Measurements from ENCODE around the gene CCDC12. TPM values are rescaled to one million over a fixed set of nuclear protein-coding genes. Genes with fewer than 3 reads are reported as not detected.

CCDC12 gene
- total and polyA plus RNA-seq, 9 of the 15 experiments (the other 6 are each of a cell fraction or from before 2014, with no cell fraction given): 8.9 to 201 (median 86.9) TPM

DNA sequence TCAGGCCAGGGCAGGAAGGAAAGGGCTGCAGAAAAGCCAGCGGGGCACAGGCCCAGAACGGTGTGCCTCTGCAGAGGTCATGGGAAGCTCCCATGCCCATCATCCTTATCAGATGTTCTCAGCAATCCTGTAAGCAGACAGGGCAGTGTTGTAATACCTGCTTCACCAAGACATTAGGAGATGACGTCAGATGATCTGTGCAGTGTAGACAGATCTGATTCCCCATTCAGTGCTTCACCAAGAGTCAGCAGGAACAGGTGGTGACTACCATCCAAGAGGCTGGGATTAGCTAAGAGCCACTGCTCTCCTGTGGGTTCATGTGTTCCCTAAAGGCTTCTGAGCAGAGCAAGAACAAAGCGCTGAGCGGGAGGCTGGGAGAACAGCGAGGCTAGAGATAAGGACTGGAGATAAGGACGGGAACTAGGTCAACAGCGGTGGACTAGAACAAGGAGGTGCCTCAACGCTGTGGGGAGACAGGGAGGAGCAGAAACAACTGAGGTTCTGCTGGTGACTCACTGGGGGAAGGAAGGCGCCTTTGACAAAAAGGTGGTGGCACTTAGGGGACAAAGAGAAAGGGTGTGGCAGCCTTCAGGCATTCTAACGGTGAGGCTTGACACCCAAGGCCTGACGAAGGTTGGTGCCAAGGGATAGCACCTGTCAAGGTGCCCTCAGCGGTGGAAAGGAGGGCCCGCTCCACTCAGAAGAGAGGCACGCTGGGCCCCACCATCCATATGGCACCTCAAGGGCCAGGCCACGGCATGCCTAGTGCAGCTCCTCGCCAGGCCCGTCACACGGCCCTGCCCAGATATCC lies 28.4 kb downstream of the CCDC12 start (continued):
- TF ChIP-seq, protein P1, sequence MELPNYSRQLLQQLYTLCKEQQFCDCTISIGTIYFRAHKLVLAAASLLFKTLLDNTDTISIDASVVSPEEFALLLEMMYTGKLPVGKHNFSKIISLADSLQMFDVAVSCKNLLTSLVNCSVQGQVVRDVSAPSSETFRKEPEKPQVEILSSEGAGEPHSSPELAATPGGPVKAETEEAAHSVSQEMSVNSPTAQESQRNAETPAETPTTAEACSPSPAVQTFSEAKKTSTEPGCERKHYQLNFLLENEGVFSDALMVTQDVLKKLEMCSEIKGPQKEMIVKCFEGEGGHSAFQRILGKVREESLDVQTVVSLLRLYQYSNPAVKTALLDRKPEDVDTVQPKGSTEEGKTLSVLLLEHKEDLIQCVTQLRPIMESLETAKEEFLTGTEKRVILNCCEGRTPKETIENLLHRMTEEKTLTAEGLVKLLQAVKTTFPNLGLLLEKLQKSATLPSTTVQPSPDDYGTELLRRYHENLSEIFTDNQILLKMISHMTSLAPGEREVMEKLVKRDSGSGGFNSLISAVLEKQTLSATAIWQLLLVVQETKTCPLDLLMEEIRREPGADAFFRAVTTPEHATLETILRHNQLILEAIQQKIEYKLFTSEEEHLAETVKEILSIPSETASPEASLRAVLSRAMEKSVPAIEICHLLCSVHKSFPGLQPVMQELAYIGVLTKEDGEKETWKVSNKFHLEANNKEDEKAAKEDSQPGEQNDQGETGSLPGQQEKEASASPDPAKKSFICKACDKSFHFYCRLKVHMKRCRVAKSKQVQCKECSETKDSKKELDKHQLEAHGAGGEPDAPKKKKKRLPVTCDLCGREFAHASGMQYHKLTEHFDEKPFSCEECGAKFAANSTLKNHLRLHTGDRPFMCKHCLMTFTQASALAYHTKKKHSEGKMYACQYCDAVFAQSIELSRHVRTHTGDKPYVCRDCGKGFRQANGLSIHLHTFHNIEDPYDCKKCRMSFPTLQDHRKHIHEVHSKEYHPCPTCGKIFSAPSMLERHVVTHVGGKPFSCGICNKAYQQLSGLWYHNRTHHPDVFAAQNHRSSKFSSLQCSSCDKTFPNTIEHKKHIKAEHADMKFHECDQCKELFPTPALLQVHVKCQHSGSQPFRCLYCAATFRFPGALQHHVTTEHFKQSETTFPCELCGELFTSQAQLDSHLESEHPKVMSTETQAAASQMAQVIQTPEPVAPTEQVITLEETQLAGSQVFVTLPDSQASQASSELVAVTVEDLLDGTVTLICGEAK (IDR thresholded peaks at IDR 0.05): 0 out of 2 replicates have a peak, but pooled peaks have one; percentile 20
- TF ChIP-seq, protein P1 (CRISPR knock-in tag; IDR thresholded peaks at IDR 0.05): no peak
- TF ChIP-seq, protein P2, sequence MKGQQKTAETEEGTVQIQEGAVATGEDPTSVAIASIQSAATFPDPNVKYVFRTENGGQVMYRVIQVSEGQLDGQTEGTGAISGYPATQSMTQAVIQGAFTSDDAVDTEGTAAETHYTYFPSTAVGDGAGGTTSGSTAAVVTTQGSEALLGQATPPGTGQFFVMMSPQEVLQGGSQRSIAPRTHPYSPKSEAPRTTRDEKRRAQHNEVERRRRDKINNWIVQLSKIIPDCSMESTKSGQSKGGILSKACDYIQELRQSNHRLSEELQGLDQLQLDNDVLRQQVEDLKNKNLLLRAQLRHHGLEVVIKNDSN (CRISPR knock-in tag; IDR thresholded peaks at IDR 0.05): no peak
- peak; percentile 53; the same call in 1 of the 2 replicates for TF ChIP-seq MAFG (tag; conservative IDR thresholded peaks at IDR 0.05)
- TF ChIP-seq RAD51 (IDR thresholded peaks at IDR 0.05; ENCODE audit: borderline replicate concordance, low read depth): 0 out of 2 replicates have a peak, but pooled peaks have one; percentile 6
- TF ChIP-seq HMG20B (CRISPR knock-in tag; IDR thresholded peaks at IDR 0.05): no peak
- TF ChIP-seq RAD21 (CRISPR knock-in tag; conservative IDR thresholded peaks at IDR 0.05 in 1 of 2, IDR thresholded peaks at IDR 0.05 in 1 of 2): peak in 1 of 2 experiments; percentile 31; a peak in 1 of 4 replicates
- TF ChIP-seq, protein P3, sequence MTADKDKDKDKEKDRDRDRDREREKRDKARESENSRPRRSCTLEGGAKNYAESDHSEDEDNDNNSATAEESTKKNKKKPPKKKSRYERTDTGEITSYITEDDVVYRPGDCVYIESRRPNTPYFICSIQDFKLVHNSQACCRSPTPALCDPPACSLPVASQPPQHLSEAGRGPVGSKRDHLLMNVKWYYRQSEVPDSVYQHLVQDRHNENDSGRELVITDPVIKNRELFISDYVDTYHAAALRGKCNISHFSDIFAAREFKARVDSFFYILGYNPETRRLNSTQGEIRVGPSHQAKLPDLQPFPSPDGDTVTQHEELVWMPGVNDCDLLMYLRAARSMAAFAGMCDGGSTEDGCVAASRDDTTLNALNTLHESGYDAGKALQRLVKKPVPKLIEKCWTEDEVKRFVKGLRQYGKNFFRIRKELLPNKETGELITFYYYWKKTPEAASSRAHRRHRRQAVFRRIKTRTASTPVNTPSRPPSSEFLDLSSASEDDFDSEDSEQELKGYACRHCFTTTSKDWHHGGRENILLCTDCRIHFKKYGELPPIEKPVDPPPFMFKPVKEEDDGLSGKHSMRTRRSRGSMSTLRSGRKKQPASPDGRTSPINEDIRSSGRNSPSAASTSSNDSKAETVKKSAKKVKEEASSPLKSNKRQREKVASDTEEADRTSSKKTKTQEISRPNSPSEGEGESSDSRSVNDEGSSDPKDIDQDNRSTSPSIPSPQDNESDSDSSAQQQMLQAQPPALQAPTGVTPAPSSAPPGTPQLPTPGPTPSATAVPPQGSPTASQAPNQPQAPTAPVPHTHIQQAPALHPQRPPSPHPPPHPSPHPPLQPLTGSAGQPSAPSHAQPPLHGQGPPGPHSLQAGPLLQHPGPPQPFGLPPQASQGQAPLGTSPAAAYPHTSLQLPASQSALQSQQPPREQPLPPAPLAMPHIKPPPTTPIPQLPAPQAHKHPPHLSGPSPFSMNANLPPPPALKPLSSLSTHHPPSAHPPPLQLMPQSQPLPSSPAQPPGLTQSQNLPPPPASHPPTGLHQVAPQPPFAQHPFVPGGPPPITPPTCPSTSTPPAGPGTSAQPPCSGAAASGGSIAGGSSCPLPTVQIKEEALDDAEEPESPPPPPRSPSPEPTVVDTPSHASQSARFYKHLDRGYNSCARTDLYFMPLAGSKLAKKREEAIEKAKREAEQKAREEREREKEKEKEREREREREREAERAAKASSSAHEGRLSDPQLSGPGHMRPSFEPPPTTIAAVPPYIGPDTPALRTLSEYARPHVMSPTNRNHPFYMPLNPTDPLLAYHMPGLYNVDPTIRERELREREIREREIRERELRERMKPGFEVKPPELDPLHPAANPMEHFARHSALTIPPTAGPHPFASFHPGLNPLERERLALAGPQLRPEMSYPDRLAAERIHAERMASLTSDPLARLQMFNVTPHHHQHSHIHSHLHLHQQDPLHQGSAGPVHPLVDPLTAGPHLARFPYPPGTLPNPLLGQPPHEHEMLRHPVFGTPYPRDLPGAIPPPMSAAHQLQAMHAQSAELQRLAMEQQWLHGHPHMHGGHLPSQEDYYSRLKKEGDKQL (CRISPR knock-in tag; IDR thresholded peaks at IDR 0.05; ENCODE audit: borderline replicate concordance): no peak
- TF ChIP-seq MYNN (IDR thresholded peaks at IDR 0.05): peak; percentile 55
- TF ChIP-seq MYNN (CRISPR knock-in tag; IDR thresholded peaks at IDR 0.05): no peak
- no peak for TF ChIP-seq POLR3A (IDR thresholded peaks at IDR 0.05; ENCODE audit: borderline replicate concordance, extremely low read depth, insufficient read depth, insufficient read length)
